ENCODE measurements around the gene TRIO.
"Not testable (repeated sequence)": the region's sequence is repeated elsewhere in the genome, so short reads cannot be mapped to it uniquely, and the experiment has no call there.

TRIO gene

GRCh38 chr5:14142827-14143545 lies at the start of gene TRIO:
Gene TRIO (plus strand): TSS chr5:14143342. CDS start chr5:14143726, 384 bp downstream.
- Mint-ChIP-seq H3K9me3 (no peaks in the 10 kb centered on the region), H3K4me3 (peak within 1 kb of the TSS; percentile 76), H3K27ac (peak within 1 kb of the TSS; percentile 52), H3K4me1 (peaks cover 11% of the 10 kb centered on the region), H3K36me3 (ENCODE audit: low read depth) (no peaks in the 10 kb centered on the region), H3K27me3 (peaks cover 57% of the 10 kb centered on the region)
- ATAC-seq (peak; percentile 57), DNase-seq (peak; percentile 85)

GRCh38 chr5:14097380-14097779 lies 45.8 kb upstream of the TRIO start:
- H3K36me3 Mint-ChIP-seq (ENCODE audit: low read depth); H3K27ac Mint-ChIP-seq; ATAC-seq; H3K4me1 Mint-ChIP-seq; DNase-seq; H3K27me3 Mint-ChIP-seq; H3K4me3 Mint-ChIP-seq; H3K9me3 Mint-ChIP-seq: not testable (repeated sequence)

GRCh38 chr5:14097998-14098471 lies 45.1 kb upstream of the TRIO start:
- DNase-seq, result no peak

GRCh38 chr5:14100281-14100680 lies 42.9 kb upstream of the TRIO start:
- peaks cover 3% of the 10 kb centered on the region for H3K27me3 Mint-ChIP-seq
- no peak overlapping the region for H3K4me3 Mint-ChIP-seq
- no peaks in the 10 kb centered on the region for H3K4me1 Mint-ChIP-seq
- ATAC-seq, result no peak
- H3K9me3 Mint-ChIP-seq, result peaks cover 9% of the 10 kb centered on the region
- H3K27ac Mint-ChIP-seq, result no peak overlapping the region
- no peaks in the 10 kb centered on the region for H3K36me3 Mint-ChIP-seq (ENCODE audit: low read depth)
- no peak for DNase-seq

More at GRCh38 chr5:14097998-14098471, 45.1 kb upstream of the TRIO start:
- H3K4me1 Mint-ChIP-seq, result no peaks in the 10 kb centered on the region
- H3K27ac Mint-ChIP-seq, result no peak overlapping the region
- H3K27me3 Mint-ChIP-seq, result peaks cover 3% of the 10 kb centered on the region
- ATAC-seq, result no peak
- H3K36me3 Mint-ChIP-seq (ENCODE audit: low read depth), result no peaks in the 10 kb centered on the region
- no peak overlapping the region for H3K4me3 Mint-ChIP-seq
- H3K9me3 Mint-ChIP-seq, result peaks cover 7% of the 10 kb centered on the region

GRCh38 chr5:14101922-14102321 lies 41.2 kb upstream of the TRIO start:
- H3K27ac Mint-ChIP-seq, result no peak overlapping the region
- no peak for ATAC-seq
- peaks cover 7% of the 10 kb centered on the region for H3K9me3 Mint-ChIP-seq
- H3K4me3 Mint-ChIP-seq, result no peak overlapping the region
- no peaks in the 10 kb centered on the region for H3K4me1 Mint-ChIP-seq
- DNase-seq, result no peak
- no peaks in the 10 kb centered on the region for H3K36me3 Mint-ChIP-seq (ENCODE audit: low read depth)
- peaks cover 6% of the 10 kb centered on the region for H3K27me3 Mint-ChIP-seq

GRCh38 chr5:14102666-14103065 lies 40.5 kb upstream of the TRIO start:
- no peak for DNase-seq
- H3K9me3 Mint-ChIP-seq, result peaks cover 7% of the 10 kb centered on the region
- peaks cover 14% of the 10 kb centered on the region for H3K27me3 Mint-ChIP-seq
- H3K4me1 Mint-ChIP-seq, result no peaks in the 10 kb centered on the region
- no peak overlapping the region for H3K27ac Mint-ChIP-seq
- no peak for ATAC-seq
- no peak overlapping the region for H3K4me3 Mint-ChIP-seq
- no peaks in the 10 kb centered on the region for H3K36me3 Mint-ChIP-seq (ENCODE audit: low read depth)

GRCh38 chr5:14105718-14106410 lies 37.3 kb upstream of the TRIO start:
- DNase-seq (no peak), ATAC-seq (no peak)
- Mint-ChIP-seq H3K9me3 (peaks cover 12% of the 10 kb centered on the region), H3K4me3 (no peak overlapping the region), H3K27me3 (peaks cover 21% of the 10 kb centered on the region), H3K4me1 (peaks cover 13% of the 10 kb centered on the region), H3K36me3 (ENCODE audit: low read depth) (no peaks in the 10 kb centered on the region), H3K27ac (no peak overlapping the region)

GRCh38 chr5:14107536-14107935 lies 35.6 kb upstream of the TRIO start:
- no peaks in the 10 kb centered on the region for H3K36me3 Mint-ChIP-seq (ENCODE audit: low read depth)
- DNase-seq, result no peak
- peaks cover 13% of the 10 kb centered on the region for H3K4me1 Mint-ChIP-seq
- no peak for ATAC-seq
- H3K9me3 Mint-ChIP-seq, result peaks cover 12% of the 10 kb centered on the region
- peaks cover 21% of the 10 kb centered on the region for H3K27me3 Mint-ChIP-seq
- no peak overlapping the region for H3K4me3 Mint-ChIP-seq
- no peak overlapping the region for H3K27ac Mint-ChIP-seq

- Mint-ChIP-seq H3K36me3 (ENCODE audit: low read depth) (no peaks in the 10 kb centered on the region), H3K4me3 (peak overlapping the region; percentile 37), H3K4me1 (peaks cover 13% of the 10 kb centered on the region), H3K27me3 (peaks cover 21% of the 10 kb centered on the region), H3K9me3 (peaks cover 5% of the 10 kb centered on the region), H3K27ac (peak overlapping the region; percentile 59)
- no peak for ATAC-seq
- DNase-seq, result peak; percentile 36
These were observed 34.8 kb upstream of the TRIO start for GRCh38 chr5:14108170-14108996.

GRCh38 chr5:14109041-14109747 lies 33.9 kb upstream of the TRIO start:
- peak; percentile 57 for ATAC-seq
- peaks cover 5% of the 10 kb centered on the region for H3K9me3 Mint-ChIP-seq
- peaks cover 21% of the 10 kb centered on the region for H3K27me3 Mint-ChIP-seq
- H3K4me1 Mint-ChIP-seq, result peaks cover 13% of the 10 kb centered on the region
- DNase-seq, result peak; percentile 8
- no peak overlapping the region for H3K4me3 Mint-ChIP-seq
- peak overlapping the region; percentile 59 for H3K27ac Mint-ChIP-seq
- no peaks in the 10 kb centered on the region for H3K36me3 Mint-ChIP-seq (ENCODE audit: low read depth)

GRCh38 chr5:14109771-14110170 lies 33.4 kb upstream of the TRIO start:
- H3K9me3 Mint-ChIP-seq, result peaks cover 5% of the 10 kb centered on the region
- peaks cover 13% of the 10 kb centered on the region for H3K4me1 Mint-ChIP-seq
- no peak for DNase-seq
- H3K36me3 Mint-ChIP-seq (ENCODE audit: low read depth), result no peaks in the 10 kb centered on the region
- H3K4me3 Mint-ChIP-seq, result no peak overlapping the region
- H3K27ac Mint-ChIP-seq, result no peak overlapping the region
- H3K27me3 Mint-ChIP-seq, result peaks cover 22% of the 10 kb centered on the region
- ATAC-seq, result no peak

- DNase-seq, result no peak
- Mint-ChIP-seq H3K27ac (no peak overlapping the region), H3K27me3 (peaks cover 22% of the 10 kb centered on the region), H3K4me1 (peaks cover 13% of the 10 kb centered on the region), H3K4me3 (no peak overlapping the region), H3K36me3 (ENCODE audit: low read depth) (no peaks in the 10 kb centered on the region), H3K9me3 (peaks cover 5% of the 10 kb centered on the region)
- no peak for ATAC-seq
These were observed 32.9 kb upstream of the TRIO start for GRCh38 chr5:14110196-14110595.

- H3K36me3 Mint-ChIP-seq (ENCODE audit: low read depth), result no peaks in the 10 kb centered on the region
- DNase-seq, result no peak
- peaks cover 5% of the 10 kb centered on the region for H3K9me3 Mint-ChIP-seq
- no peak overlapping the region for H3K4me3 Mint-ChIP-seq
- no peak overlapping the region for H3K27ac Mint-ChIP-seq
- ATAC-seq, result no peak
- peaks cover 22% of the 10 kb centered on the region for H3K27me3 Mint-ChIP-seq
- H3K4me1 Mint-ChIP-seq, result peaks cover 13% of the 10 kb centered on the region
These were observed 32.5 kb upstream of the TRIO start for GRCh38 chr5:14110680-14111079.
